ENCODE results near the gene SERPINB8. TPM values are rescaled to one million over a fixed set of nuclear protein-coding genes. Genes with fewer than 3 reads are reported as not detected.

Gene SERPINB8
- total RNA-seq, 1 donor from 2014 or later = 4.5 TPM

- H3K36me3 ChIP-seq = peaks cover 20 to 53% of the 10 kb centered on the region in 2 donors
- TF ChIP-seq CTCF (IDR thresholded peaks at IDR 0.05) = no peak
- H3K4me3 ChIP-seq = no peak overlapping the region
- H3K27ac ChIP-seq = no peak overlapping the region
- no peaks in the 10 kb centered on the region for H3K9me3 ChIP-seq
- H3K4me1 ChIP-seq = no peaks in the 10 kb centered on the region
- no peaks in the 10 kb centered on the region for H3K27me3 ChIP-seq
- intact Hi-C loops (cut with DNase I) = no loop called here
- DNase-seq (ENCODE audit: low spot score in 2 of 2) = no peak
Measured at GRCh38 chr18:63981719-63982118, 11.8 kb downstream of the SERPINB8 start.

GRCh38 chr18:63982361-63982760, 12.5 kb downstream of the SERPINB8 start:
- Histone ChIP-seq H3K27ac (no peak overlapping the region), H3K9me3 (no peaks in the 10 kb centered on the region), H3K4me3 (no peak overlapping the region), H3K36me3 (peaks cover 26 to 59% of the 10 kb centered on the region in 2 donors), H3K27me3 (no peaks in the 10 kb centered on the region), H3K4me1 (no peaks in the 10 kb centered on the region)
- intact Hi-C loops (cut with DNase I) = no loop called here
- no peak for TF ChIP-seq CTCF (IDR thresholded peaks at IDR 0.05)
- DNase-seq (ENCODE audit: low spot score in 2 of 2) = no peak

DNA sequence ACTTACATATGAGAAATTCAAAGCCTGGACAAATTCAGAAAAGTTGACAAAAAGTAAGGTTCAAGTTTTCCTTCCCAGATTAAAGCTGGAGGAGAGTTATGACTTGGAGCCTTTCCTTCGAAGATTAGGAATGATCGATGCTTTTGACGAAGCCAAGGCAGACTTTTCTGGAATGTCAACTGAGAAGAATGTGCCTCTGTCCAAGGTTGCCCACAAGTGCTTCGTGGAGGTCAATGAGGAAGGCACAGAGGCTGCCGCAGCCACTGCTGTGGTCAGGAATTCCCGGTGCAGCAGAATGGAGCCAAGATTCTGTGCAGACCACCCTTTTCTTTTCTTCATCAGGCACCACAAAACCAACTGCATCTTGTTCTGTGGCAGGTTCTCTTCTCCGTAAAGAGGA, 17.0 kb downstream of the SERPINB8 start:
- no peak overlapping the region for H3K27ac ChIP-seq
- no peaks in the 10 kb centered on the region for H3K4me1 ChIP-seq
- peaks cover 29 to 48% of the 10 kb centered on the region in 2 donors for H3K36me3 ChIP-seq
- H3K27me3 ChIP-seq = no peaks in the 10 kb centered on the region
- no peak for DNase-seq (ENCODE audit: low spot score in 2 of 2)
- intact Hi-C loops (cut with DNase I) = no loop called here
- H3K4me3 ChIP-seq = no peak overlapping the region
- TF ChIP-seq CTCF (IDR thresholded peaks at IDR 0.05) = no peak
- H3K9me3 ChIP-seq = no peaks in the 10 kb centered on the region

DNA sequence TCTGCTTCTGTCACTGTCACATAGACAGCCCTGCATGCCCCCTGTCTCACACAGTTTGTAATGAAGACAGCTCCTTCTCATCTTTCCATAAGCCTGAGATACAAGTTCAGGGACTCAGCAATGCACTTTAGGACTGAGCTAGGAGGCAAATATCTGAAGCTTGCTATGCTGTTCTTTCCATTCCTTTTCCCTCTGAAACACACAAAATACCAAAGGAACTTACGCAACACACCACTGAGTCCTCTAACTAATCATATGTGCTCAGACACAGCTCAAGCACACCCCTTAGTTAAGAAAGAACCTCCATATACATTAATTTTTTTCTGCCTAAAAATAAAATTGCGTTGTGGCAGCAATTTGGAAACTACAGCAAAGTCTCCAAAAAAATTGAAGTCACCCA, 17.9 kb downstream of the SERPINB8 start:
- Histone ChIP-seq H3K4me1 (no peaks in the 10 kb centered on the region), H3K27me3 (no peaks in the 10 kb centered on the region), H3K27ac (no peak overlapping the region), H3K4me3 (no peak overlapping the region), H3K36me3 (peaks cover 20 to 40% of the 10 kb centered on the region in 2 donors), H3K9me3 (no peaks in the 10 kb centered on the region)
- TF ChIP-seq CTCF (IDR thresholded peaks at IDR 0.05) = no peak
- DNase-seq (ENCODE audit: low spot score in 2 of 2) = no peak
- intact Hi-C loops (cut with DNase I) = no loop called here

GRCh38 chr18:63992751-63993150, 22.9 kb downstream of the SERPINB8 start:
- TF ChIP-seq CTCF (IDR thresholded peaks at IDR 0.05) = no peak
- DNase-seq (ENCODE audit: low spot score in 2 of 2) = no peak
- no peaks in the 10 kb centered on the region for H3K9me3 ChIP-seq
- intact Hi-C loops (cut with DNase I) = no loop called here
- H3K4me1 ChIP-seq = no peaks in the 10 kb centered on the region
- peaks cover 0 to 2% of the 10 kb centered on the region in 2 donors for H3K36me3 ChIP-seq
- H3K27ac ChIP-seq = no peak overlapping the region
- no peak overlapping the region for H3K4me3 ChIP-seq
- no peaks in the 10 kb centered on the region for H3K27me3 ChIP-seq

DNA sequence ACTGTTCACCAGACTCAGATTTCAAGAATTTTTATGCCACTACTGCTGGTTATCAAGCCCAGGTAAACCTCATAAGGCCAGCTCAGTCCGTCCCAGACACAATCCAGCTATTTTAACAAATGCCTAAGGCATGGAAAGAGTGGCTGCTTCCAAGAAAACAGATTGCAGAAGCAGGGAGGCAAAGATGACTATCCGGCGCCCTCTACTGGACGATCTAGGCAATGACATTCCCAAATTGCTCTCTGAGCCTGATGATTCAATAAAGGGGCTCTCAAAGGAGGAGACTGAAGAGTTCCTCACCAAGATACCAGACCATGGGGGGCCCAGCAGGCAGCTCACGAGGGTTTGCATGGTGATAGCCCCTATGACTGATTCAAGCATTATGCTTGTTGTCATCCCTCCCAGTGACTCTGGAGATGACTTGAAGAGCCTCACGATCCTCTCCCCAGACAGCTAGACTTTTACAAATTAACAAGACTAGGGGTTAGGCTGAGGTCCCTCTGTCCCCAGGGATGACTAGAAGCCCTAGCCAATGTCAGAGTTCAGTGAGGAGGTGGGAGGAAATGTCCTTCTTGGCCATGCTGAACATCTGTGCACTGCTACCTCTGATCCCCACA, 25.0 kb downstream of the SERPINB8 start:
- H3K4me1 ChIP-seq = no peaks in the 10 kb centered on the region
- no peaks in the 10 kb centered on the region for H3K9me3 ChIP-seq
- H3K27me3 ChIP-seq = no peaks in the 10 kb centered on the region
- no peak overlapping the region for H3K4me3 ChIP-seq
- peak; percentile 59 to 89 (median 87) for TF ChIP-seq CTCF (IDR thresholded peaks at IDR 0.05)
- DNase-seq (ENCODE audit: low spot score in 2 of 2) = peak in 1 of 2 donors; percentile 69
- intact Hi-C loops (cut with DNase I) = loop anchor here (2.0 to 5.0 kb wide), 3 partner anchors 16 to 473 kb away; no protein-coding TSS in a partner anchor
- no peak overlapping the region for H3K27ac ChIP-seq
- H3K36me3 ChIP-seq = no peaks in the 10 kb centered on the region

Data from ascending aorta (tissue), 2 donors.